GM21723 (cell line): ENCODE results near the gene ADAMTSL4.

Experiments
- ATAC-seq: cut with Tn5 transposase; IDR thresholded peaks from one replicate; pipeline ENCODE4 v1.9.1; 2021; ENCODE audit warnings: mild to moderate bottlenecking, moderate library complexity; ENCODE audit not compliant: unreplicated experiment

ADAMTSL4 gene

DNA sequence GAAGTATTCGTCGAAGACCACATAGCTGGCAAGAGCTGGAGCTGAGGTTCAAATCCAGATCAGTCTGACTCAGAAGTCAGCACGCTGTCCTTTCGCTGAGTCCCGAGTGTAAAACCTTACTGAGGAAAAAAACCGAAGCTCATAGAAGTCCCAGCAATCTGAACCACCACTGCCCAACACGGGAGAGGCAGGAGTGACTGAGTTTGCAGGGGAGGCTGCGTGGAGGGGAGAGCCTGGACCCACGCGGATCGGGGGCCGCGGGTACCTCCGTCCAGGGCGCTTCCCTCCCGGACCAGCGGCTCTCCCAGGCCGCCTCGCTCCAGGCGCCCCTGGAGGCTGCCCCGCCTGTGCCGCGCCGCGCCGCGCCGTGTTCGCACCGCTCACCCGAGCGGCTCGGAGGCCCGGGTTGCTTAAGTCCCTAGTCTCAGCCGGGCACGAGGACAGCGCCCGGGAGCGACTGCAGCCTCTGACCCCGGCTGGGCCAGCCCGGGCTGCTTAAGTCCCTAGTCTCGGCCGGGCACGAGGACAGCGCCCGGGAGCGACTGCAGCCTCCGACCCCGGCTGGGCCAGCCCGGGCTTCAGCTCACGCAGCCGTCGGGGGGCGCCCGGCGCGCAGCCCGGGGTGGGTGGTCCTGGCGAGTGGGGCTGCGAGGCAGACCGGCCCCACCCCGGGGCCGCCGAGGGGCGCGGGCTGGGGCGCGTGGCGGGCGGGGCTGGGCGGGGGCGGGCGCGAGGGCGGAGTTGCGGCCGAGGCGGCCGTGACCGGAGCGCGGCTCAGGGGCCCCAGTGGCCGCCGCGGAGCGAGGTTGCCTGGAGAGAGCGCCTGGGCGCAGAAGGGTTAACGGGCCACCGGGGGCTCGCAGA is at the start of gene ADAMTSL4:
Gene ADAMTSL4 (plus strand): TSS at position 777 of the 864 bp plus-strand sequence. CDS start 2,881 bp downstream, outside the sequence.
- ATAC-seq, result peak; percentile 61

DNA sequence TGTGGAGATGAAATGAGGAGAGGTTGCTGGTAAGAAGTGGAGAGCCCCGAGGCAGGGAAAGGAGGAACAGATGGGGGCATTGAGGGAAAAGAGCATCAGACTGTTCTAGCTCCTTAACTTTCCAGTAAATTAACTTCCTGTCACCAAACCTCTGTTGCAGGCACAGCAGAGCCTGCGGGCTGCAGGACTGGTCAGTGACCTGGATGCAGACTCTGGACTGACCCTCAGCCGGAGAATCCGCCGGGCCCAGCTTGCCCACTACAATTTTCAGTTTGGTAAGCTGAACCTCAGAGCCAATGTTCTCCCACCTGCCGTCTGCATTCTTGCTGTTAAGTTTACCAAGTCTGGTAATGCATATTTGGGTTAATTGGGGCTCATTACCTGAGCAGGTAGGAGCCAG is 43.8 kb upstream of the ADAMTSL4 start:
- no peak for ATAC-seq

DNA sequence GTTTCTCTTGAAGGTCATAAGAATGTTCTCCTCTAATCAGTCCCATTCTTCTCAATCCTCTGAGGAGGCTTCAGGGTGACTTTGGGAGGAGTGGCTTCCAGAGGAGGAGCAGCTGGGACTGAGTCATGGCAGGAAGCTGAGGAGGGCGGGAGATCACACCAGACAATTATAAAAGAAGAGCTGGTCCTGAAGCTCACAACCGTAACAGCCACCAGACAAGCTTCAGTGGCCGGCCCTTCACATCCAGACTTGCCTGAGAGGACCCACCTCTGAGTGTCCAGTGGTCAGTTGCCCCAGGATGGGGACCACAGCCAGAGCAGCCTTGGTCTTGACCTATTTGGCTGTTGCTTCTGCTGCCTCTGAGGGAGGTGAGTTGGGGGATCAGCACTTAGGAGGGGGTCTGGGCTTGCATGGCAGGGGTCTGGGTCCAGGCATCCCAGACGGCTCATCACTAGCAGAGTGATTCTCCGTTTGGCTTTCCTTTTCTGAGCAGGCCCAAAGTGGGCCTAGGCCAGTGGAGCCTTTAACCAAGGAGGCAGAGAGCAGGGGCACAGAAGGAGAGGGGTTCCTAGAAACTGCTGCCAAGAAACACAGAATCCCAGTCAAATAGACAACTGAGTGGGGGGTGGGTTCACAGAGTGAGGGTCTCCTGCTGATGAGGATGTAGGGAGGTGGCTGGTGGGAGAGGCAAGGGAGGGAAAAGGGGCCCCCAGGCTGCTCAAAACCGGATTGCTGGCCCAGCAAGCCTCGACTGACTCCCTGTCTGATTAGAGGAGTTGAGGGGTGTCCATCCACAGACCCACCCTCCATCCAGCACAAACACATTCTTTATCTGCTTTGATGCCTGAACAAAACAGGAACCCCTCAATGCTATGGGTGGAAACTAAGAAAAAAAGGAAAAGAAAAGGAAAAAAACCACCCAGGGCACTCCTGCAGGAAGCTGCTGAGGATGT is 41.0 kb upstream of the ADAMTSL4 start, which contains the start of gene ECM1:
Gene ECM1 (plus strand): TSS at position 198 of the 953 bp plus-strand sequence. CDS start 101 bp downstream, at position 299.
- ATAC-seq, result no peak

DNA sequence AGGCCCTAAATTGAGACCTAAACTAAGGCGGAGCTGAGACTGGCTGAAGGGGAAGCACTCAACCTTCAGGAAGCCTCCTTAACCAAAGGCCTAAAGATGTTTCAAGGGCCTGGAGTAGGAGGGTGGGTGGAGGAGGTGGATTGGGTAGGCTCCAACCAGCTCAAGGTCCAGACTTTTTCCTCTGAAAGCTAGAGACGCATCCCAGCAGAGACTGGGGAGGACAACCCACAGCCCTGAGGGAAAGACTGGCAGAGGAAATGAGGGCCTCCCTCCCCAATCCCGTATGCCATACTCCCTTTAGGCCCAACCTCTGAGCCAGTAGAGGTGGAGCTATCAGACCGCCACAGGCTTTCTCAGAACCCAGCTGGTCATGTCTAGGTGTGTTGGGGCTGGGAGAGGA is 40.2 kb upstream of the ADAMTSL4 start:
- no peak for ATAC-seq

DNA sequence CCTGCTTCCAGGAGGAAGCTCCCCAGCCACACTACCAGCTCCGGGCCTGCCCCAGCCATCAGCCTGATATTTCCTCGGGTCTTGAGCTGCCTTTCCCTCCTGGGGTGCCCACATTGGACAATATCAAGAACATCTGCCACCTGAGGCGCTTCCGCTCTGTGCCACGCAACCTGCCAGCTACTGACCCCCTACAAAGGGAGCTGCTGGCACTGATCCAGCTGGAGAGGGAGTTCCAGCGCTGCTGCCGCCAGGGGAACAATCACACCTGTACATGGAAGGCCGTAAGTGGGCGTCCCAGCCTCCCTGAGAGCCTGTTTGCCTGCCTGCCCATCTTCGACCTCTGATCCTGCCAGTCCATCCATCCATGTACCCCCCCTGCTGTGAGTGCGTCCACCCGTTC is 37.7 kb upstream of the ADAMTSL4 start:
- ATAC-seq, result no peak

DNA sequence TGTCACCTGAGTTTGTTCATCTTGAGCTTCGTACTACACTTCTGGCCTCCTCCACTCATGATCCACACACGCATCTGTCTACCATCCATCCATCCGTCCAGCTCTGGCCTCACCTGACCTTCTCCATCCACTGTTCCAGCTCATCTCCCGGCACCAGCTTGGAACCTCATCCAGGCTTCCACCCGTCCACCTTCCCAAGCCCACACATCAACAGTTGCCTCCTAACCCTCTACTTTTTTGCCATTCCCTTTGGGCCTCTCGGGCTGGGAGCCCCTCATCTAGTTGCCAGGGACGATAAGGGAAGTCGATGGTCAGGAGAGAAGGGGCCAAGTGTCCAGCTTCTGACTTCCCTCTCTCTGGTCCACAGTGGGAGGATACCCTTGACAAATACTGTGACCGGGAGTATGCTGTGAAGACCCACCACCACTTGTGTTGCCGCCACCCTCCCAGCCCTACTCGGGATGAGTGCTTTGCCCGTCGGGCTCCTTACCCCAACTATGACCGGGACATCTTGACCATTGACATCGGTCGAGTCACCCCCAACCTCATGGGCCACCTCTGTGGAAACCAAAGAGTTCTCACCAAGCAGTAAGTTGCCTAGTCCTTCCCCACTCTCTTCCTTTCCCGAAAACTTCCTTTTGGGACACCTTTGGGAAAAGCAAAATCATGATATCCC is 37.1 kb upstream of the ADAMTSL4 start:
- no peak for ATAC-seq

DNA sequence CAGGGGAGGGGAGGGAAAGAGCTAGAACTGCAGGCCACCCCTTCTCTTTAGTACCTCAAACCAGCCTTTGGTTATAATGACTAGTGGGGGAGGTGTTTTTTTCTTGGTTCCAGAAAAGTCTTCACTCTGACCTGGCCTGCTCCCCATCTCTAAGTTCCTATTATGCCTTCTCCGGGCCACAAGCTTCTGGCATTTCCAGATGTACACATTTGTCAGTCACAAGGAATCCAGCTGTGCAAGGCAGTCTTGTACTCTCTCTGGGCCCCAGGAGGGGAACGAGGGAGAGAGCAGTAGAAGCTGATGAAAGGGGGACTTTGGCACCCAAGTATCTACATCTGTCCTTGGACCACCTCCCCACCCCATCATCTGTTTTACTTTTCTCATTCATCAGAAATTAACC is 36.4 kb upstream of the ADAMTSL4 start:
- ATAC-seq, result no peak

DNA sequence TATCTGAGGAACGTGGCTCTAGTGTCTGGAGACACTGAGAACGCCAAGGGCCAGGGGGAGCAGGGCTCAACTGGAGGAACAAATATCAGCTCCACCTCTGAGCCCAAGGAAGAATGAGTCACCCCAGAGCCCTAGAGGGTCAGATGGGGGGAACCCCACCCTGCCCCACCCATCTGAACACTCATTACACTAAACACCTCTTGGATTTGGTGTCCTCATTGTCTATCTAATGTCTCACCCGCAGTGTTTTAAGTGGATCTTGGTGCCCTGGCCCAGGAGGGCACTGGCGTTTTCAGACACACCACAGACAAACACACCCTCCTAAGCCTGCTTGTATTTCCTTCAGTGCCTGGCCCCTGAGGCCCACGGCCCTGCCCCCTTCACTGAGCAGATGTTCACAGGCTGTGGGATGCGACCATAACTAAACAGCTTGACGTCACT is 35.8 kb upstream of the ADAMTSL4 start:
- no peak for ATAC-seq

DNA sequence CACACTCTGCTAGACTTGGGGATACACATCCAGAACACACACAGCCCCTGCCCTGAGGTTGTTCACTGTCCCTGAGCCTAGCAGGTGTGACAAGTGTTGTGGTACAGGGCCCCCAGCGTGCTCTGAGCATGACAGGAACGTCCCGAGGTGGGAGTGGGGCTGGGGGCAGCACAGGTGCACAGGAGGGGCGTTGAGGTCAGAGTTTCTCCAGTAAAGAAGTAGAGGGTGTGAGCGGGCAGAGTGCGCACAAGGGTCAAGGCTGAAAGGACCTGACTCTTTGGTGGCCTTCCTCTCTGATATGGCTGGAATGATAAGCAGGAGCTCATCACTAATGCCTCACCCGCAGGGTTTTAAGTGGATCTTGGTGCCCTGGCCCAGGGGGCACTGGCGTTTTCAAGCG is 34.9 kb upstream of the ADAMTSL4 start:
- ATAC-seq, result no peak

DNA sequence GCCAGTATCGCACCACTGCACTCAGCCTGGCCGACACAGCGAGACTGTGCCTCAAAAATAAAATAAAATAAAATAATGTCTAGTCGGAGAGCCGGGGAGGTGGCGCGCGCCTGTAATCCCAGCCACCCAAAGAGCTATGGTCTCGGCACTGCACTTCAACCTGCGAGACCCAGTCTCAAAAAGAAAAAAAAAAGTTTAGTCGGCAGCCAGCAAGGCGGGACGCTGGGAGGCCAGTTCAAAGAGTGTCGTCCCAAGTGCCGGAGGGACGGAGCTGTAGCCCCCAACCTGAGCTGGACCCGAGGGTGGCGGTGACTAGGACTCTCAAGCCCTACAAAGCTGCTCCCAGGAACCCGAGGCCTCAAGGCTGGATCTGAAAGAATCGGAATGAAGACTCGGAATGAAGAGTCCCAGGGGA is 34.3 kb upstream of the ADAMTSL4 start:
- ATAC-seq, result no peak

DNA sequence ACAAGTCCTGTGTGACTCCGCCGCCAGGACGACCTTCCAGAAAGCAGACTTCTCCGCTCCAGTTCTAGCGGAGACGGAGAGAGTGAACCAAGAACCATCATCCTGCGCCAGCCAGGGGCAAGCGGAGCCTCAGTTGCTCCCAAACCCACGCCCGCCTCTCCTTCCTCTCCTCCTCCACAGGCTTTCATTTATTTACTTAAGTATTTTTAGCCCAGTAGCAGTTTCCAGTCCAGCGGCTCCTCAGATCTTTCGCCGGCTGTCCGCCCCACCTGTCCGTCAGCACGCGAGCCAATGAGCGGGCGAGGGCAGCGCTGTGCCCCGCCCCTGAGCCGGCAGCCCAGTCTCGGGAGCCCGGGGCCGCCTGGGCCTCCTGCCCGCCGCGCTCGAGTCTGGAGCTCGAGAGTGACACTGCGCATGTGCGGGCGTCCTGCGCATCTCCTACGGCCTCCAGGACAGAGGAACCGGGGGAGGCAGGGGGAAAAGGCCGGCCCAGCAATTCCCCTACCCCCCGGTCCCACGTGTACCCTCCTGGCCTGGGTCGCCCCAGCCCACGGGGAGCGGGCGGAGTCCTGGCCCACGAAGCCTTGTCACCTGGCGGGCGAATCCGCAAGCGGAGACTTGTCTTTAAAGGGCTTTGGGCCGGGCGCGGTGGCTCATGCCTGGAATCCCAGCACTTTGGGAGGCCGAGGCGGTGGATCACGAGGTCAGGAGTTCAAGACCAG is 33.7 kb upstream of the ADAMTSL4 start, which contains the start of gene FALEC:
Gene FALEC (plus strand): TSS at position 425 of the 722 bp plus-strand sequence.
- peak; percentile 94 for ATAC-seq

DNA sequence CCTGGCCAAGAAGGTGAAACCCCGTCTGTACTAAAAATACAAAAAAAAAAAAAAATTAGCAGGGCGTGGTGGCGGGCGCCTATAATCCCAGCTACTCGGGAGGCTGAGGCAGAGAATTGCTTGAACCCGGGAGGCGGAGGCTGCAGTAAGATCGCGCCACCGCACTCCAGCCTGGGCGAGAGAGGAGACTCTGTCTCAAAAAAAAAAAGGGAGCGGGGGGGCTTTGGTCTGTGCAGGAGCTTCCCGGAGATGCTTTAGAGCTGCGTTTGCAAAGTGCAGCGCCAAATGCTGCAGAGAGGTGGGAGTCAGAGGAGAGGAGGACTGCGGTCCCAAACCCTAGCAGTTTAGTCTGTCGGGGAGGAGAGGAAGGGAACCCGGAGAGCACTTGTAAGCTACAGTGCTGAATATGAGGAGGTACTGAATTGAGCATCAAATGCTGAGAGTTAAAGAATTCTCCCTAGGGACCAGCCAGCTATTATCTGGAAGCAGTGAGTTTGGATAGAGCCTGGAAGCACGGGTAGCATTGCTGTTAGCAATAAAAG is 33.1 kb upstream of the ADAMTSL4 start:
- ATAC-seq, result peak; percentile 4

DNA sequence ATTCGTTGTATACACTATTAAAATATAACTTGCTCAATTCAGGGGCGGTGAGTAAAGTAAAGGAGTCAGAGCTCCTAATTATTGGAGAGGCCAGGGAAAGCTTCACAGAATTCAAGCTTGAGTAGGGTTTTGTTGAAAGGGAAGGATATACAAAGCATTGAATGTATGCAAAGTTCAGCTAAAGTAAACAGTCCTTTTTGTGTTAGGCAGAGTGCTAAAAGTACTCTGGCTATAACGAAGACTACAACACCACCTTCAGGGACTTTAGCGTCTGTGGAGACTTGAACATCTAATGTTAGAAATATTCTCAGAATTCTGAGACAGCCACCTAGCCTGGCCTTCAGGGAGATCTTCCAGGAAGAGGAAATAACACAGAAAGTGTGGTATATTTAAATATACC is 32.6 kb upstream of the ADAMTSL4 start:
- no peak for ATAC-seq

DNA sequence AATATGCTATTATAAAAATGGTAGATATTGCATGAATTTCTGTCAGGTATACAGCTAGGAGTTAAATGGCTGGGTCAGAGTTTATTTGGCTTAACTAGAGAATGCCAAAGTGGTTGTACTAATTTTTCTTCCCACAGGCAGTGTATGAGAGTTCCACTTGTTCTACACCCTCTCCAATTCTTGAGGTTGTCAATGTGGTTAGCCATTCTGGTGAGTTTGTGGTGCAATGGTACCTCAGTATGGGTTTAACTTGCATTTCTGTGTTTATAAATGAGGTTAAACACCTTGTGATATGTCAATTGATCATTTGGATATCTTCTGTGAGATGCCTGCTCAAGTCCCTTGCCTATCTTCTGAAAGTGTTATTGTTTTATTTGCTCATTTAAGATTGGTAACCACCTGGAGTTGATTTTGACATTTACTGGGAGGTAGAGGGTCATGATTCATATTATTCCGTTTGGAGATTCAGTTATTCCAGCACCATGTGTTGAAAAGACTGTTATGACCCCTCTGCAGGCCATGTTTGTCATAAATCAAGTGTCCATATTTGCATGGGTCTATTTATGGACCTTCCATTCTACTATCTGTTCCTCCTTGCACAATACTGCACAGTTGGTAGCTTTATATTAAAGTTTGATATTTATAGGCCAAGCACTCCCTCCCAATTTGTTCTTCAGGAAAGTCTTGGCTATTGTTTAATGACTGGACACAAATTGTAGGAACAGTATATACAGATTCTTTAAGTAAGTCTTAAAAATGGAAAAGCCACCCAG is 27.8 kb upstream of the ADAMTSL4 start:
- no peak for ATAC-seq

DNA sequence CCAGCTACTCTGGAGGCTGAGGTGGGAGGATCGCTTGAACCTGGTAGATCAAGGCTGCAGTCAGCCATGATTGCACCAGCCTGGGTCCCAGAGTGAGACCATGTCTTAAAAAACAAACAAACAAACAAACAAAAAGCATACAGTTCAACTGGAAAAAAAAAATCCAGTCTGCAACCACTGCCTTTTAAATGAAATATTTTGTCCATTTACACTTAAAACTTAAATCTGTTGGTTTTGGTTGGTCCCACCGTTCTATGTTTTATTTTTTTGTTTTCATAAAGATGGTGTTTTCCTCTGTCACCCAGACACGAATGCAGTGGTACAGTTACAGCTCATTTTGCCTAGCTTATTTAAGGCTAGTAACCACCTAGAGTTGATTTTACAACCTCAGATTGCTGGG is 23.9 kb upstream of the ADAMTSL4 start:
- ATAC-seq, result no peak

DNA sequence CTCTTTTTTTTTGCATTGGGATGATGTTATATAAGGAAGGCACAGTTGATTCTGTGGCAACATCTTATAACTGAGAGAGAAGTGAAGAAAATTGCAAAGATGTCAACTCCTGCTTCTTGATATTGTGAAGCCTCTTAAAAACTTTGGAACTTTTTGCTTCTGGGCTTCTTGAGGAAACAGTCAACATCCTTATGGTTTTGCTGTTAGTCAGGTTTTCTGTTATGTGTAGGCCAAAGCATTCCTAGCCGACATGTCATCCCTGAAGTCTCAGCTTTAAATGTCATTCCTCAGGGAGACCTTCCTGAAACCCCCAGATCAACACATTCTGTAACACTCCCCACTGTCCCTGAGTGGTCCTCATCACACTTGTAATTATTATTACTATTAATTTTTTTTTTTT is 21.0 kb upstream of the ADAMTSL4 start:
- ATAC-seq, result no peak

DNA sequence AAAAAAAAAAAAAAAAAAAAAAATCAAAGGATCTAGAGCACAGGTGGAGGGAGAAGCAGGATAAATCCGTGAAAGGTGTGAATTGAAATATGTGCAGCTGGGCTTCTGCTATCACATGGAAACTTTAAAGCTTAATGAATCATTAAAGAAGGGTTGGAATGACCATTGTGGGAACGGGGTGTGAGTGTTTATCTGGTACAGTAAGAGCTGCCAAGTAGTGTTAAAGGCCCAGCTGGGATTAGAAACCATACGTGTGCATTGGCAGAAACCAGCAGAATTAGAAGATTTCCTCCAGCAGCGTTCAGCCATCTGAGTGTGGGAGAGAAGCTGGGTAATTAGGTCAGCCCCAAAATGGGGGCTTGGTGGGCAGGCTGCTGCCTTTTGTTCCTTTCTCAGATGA is 20.2 kb upstream of the ADAMTSL4 start:
- no peak for ATAC-seq

DNA sequence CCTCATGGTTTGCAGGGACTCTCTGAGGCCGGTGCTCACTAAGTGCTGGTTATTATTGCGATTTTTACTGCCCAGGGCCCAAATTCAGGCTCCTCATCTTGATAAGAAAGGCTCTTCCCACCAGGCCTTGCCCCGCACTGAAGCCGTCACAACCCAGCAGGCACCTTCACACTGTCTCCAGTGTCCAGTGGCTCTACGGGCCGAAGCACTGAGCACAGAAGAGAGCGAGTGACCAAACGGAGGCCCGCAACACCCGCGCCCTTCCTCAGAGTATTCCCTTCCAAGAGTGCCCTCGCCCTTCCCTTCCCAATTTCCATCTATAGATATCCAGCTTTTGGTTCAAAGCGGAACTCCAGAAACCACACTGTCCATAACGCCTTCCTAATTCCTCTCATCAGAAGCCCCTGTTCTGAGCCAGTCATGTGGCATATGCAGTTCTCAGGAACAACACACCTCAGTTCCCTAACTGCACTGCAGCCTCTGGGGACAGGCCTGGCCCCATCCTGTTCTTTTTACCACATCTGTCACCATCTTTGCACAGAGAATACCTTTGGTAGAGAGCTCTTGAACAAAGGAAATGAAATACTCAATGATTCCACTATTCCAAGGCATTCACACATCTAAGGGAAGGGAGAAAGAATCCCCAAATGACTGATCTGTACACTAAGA is 18.6 kb upstream of the ADAMTSL4 start:
- ATAC-seq, result no peak

DNA sequence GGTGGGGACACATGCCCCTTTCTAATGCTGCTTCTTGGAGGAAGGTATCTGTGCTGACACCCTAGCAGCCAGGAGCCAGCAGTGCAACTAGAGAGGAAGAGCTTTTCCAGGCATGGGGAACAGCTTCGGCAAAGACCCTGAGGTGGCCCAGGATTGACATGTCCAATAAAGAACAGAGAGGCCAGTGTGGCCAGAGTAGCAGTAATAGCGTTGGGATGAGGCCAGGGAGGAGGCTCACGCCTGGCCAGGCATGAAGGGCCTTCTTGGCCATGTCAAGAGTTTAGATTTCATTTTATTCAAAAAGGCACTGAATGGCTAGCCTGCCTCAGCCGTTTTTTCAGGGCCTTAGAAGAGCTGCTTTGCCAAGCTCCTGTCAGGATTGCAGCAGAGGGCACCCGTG is 16.3 kb upstream of the ADAMTSL4 start:
- no peak for ATAC-seq
